K562 (cell line): ENCODE results near the gene ICE2.

Experiments
- ZEB2 ChIP-seq: fragments of 450-650 bp; IDR thresholded peaks from 2 replicates; pipeline ENCODE4 v1.6.1; 2016
- TF ChIP-seq, protein P1 (sequence below): fragments of 450-650 bp; IDR thresholded peaks from 2 replicates; pipeline ENCODE4 v1.6.1; 2016; ENCODE audit warnings: borderline replicate concordance

DNA sequence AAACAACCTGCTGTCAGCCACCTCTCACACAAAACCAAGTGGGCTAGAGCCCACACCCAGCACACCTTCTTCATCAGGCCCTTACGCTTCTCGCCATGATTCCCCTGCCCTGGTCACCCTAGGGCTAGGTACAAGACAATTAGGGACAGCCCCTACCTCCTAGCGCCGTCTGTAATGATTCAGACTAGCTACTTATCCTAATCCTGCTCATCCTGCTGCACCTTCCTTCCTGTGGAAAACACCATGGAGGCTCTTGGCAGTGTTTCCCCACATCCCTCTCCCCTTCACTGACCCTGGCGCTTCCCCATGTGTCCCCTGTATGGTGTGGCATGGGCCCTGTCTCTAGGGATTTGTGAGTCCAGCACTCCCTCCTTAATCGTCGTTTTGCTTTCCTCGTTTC, 39.6 kb upstream of the ICE2 start:
- TF ChIP-seq, protein P1, sequence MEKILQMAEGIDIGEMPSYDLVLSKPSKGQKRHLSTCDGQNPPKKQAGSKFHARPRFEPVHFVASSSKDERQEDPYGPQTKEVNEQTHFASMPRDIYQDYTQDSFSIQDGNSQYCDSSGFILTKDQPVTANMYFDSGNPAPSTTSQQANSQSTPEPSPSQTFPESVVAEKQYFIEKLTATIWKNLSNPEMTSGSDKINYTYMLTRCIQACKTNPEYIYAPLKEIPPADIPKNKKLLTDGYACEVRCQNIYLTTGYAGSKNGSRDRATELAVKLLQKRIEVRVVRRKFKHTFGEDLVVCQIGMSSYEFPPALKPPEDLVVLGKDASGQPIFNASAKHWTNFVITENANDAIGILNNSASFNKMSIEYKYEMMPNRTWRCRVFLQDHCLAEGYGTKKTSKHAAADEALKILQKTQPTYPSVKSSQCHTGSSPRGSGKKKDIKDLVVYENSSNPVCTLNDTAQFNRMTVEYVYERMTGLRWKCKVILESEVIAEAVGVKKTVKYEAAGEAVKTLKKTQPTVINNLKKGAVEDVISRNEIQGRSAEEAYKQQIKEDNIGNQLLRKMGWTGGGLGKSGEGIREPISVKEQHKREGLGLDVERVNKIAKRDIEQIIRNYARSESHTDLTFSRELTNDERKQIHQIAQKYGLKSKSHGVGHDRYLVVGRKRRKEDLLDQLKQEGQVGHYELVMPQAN, result no peak
- TF ChIP-seq ZEB2, result no peak
